Measurements from ENCODE around the gene ZC3HAV1L. TPM values are rescaled to one million over a fixed set of nuclear protein-coding genes. Genes with fewer than 3 reads are reported as not detected.

ZC3HAV1L gene
- total and polyA plus RNA-seq, 2 of the 8 experiments (the other 6 are each of a cell fraction or from before 2014, with no cell fraction given) = 5.2 to 7.0 TPM

GRCh38 chr7:139029353-139029752, 6.5 kb downstream of the ZC3HAV1L start:
- Histone ChIP-seq H3K27me3 (replicated peaks in 1 of 4; ENCODE audit: control insufficient read depth in 3 of 4, extremely low read depth in 1 of 4, insufficient read depth in 3 of 4, low read length in 3 of 4) (no peaks in the 10 kb centered on the region), H2AK5ac (ENCODE audit: low read depth, low read length) (no peak overlapping the region), H3K14ac (ENCODE audit: insufficient read length) (no peak overlapping the region), H3K56ac (replicated peaks; ENCODE audit: insufficient read length, low read depth, low read length) (peak overlapping the region; percentile 30), H2BK20ac (ENCODE audit: low read length) (no peak overlapping the region), H3K23me2 (ENCODE audit: low read depth, low read length) (no peaks in the 10 kb centered on the region), H3K27ac (ENCODE audit: low read depth, low read length) (no peak overlapping the region), H3K79me2 (ENCODE audit: control insufficient read depth in 1 of 2, insufficient read depth in 2 of 2, low read length in 2 of 2) (no peaks in the 10 kb centered on the region), H3K4ac (replicated peaks; ENCODE audit: insufficient read length, low read depth, low read length) (no peak overlapping the region), H2BK12ac (ENCODE audit: low read depth, low read length) (no peak overlapping the region), H3K9ac (replicated peaks in 1 of 4; ENCODE audit: extremely low read depth in 1 of 4, low read depth in 3 of 4, low read length in 3 of 4) (no peak overlapping the region), H2AFZ (ENCODE audit: low read length) (no peak overlapping the region), H3K18ac (ENCODE audit: extremely low read depth, low read length) (no peak overlapping the region), H4K91ac (replicated peaks; ENCODE audit: insufficient read length, low read length) (no peak overlapping the region), H2BK120ac (replicated peaks; ENCODE audit: low read depth, low read length) (no peak overlapping the region), H2BK15ac (ENCODE audit: low read length) (no peak overlapping the region), H4K20me1 (replicated peaks in 1 of 2; ENCODE audit: control insufficient read depth in 1 of 2, insufficient read depth in 2 of 2, low read length in 2 of 2) (no peaks in the 10 kb centered on the region), H3K4me2 (ENCODE audit: insufficient read depth in 1 of 2, low read depth in 2 of 2, low read length in 2 of 2) (no peak overlapping the region), H3K4me3 (ENCODE audit: extremely low read depth in 1 of 4, insufficient read depth in 2 of 4, low read depth in 3 of 4, low read length in 4 of 4) (no peak overlapping the region), H3K9me3 (ENCODE audit: insufficient read depth in 2 of 2, low read depth in 1 of 2, low read length in 1 of 2) (no peaks in the 10 kb centered on the region), H3K23ac (ENCODE audit: insufficient read length) (no peak overlapping the region), H2BK5ac (ENCODE audit: low read depth, low read length) (0 out of 2 replicates have a peak overlapping the region, but pooled peaks have one; percentile 24), H3K79me1 (ENCODE audit: low read depth, low read length) (peaks cover 3% of the 10 kb centered on the region; the same call in 1 of the 2 replicates), H3K4me1 (replicated peaks in 1 of 4; ENCODE audit: control insufficient read depth in 3 of 4, insufficient read depth in 4 of 4, low read length in 3 of 4) (peaks cover 0 to 2% (median 0%) of the 10 kb centered on the region in 4 experiments; a peak in 1 of 7 replicates), H4K5ac (ENCODE audit: insufficient read length, low read depth, low read length) (no peak overlapping the region), H4K8ac (ENCODE audit: extremely low read depth, insufficient read depth, low read length) (no peak overlapping the region), H3K36me3 (ENCODE audit: control insufficient read depth in 2 of 4, insufficient read depth in 4 of 4, low read length in 3 of 4) (peaks cover 6 to 39% (median 20%) of the 10 kb centered on the region in 4 experiments; a peak in 7 of 8 replicates)
- ChIA-PET POLR2A (ENCODE audit: partially characterized antibody) (interaction anchor here (1.0 kb wide), 1 partner anchor 10 kb away, joined by 6 read pairs; no protein-coding TSS in a partner anchor), CTCF (ENCODE audit: partially characterized antibody) (interaction anchor here (0.7 to 2.2 kb wide), 2 partner anchors 10 to 30 kb away, joined by 3 to 7 read pairs; no protein-coding TSS in a partner anchor)
- DNase-seq (ENCODE audit: low read depth in 1 of 2, low spot score in 2 of 2) (no peak), FAIRE-seq (no peak)
- no peak for TF ChIP-seq SAP30 (IDR thresholded peaks at IDR 0.05; ENCODE audit: insufficient read depth, insufficient replicate concordance, low read length)
- WGBS, 2 experiments (ENCODE audit: extremely low coverage in 1 of 2, insufficient coverage in 1 of 2, insufficient read length in 1 of 2, insufficient replicate concordance in 2 of 2, low coverage in 1 of 2, low lambda C conversion rate in 2 of 2, missing lambda C conversion rate in 1 of 2) = 80% methylated on average over 3 of the region's 3 CpGs; no CpG with 5 or more reads in 1 of the 2 experiments
